ENCODE results near the gene VAC14.

DNA sequence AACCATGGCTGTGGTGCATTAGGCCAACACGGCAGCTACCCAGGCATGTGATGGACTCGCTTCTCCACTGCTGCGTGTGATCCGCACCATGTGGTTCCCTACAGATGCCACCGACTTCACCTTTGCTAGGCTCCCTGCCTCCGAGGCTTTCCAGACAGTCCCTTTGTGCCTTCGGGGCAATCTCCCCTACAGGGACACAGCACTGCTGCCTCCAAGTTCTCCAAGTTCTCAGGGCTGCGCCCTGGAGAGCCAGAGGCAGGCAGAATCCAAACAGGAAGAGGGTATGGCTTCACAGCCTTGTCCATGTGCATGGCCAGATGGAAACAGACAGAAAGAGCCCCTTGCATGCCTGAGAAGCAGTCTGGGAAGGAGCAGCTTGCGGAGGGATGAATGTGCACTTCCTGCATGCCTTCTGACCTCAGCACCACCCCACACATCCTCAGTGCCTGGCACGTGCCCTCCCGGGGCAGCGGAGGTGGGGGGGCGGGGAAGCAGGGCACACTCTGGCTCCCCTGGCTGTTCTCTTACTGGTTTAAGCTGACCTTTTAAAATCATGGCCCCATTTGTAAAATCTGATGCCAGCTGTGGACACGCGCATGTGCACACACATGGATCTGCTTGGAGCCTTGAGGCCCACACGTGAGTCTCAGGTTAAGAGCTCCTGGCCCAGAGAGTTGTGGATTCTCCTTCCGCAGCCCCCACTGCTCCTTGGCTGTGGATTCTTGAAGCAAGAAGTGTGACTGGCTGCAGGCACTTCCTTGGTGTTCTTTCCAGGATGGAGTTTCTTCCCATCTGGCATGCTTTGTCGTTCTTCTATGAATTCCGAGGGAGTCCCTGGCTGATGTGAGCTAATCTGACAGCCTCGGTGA lies 59.8 kb downstream of the VAC14 start:
- TF ChIP-seq, protein P1, sequence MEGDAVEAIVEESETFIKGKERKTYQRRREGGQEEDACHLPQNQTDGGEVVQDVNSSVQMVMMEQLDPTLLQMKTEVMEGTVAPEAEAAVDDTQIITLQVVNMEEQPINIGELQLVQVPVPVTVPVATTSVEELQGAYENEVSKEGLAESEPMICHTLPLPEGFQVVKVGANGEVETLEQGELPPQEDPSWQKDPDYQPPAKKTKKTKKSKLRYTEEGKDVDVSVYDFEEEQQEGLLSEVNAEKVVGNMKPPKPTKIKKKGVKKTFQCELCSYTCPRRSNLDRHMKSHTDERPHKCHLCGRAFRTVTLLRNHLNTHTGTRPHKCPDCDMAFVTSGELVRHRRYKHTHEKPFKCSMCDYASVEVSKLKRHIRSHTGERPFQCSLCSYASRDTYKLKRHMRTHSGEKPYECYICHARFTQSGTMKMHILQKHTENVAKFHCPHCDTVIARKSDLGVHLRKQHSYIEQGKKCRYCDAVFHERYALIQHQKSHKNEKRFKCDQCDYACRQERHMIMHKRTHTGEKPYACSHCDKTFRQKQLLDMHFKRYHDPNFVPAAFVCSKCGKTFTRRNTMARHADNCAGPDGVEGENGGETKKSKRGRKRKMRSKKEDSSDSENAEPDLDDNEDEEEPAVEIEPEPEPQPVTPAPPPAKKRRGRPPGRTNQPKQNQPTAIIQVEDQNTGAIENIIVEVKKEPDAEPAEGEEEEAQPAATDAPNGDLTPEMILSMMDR (IDR thresholded peaks at IDR 0.05) = no peak
- no peak for TF ChIP-seq POLR2A (IDR thresholded peaks at IDR 0.05)

Measured in lower leg skin (tissue), 3 donors.